Smooth muscle cell (in vitro differentiated cells): Measurements from ENCODE around the gene IL11RA. TPM values are rescaled to one million over a fixed set of nuclear protein-coding genes. Genes with fewer than 3 reads are reported as not detected.

ENCODE experiments used
- DNase-seq: peaks from one replicate; lab custom pipeline; 2025; ENCODE audit not compliant: unreplicated experiment; lab: John Stamatoyannopoulos, UW
- H2AFZ ChIP-seq: fragments of 200-600 bp; sonication (generic); 2 replicates; pipeline ENCODE4 v1.6.0; 2016; ENCODE audit warnings: antibody characterized with exemption, low read depth, mild to moderate bottlenecking
- H3F3A ChIP-seq: fragments of 200-600 bp; sonication (generic); 2 replicates; pipeline ENCODE4 v1.6.0; 2017; ENCODE audit warnings: antibody characterized with exemption, low read depth
- H3K27ac ChIP-seq: fragments of 200-600 bp; sonication (generic); 2 replicates; pipeline ENCODE4 v1.5.1; 2016; ENCODE audit warnings: low read depth, mild to moderate bottlenecking
- H3K27me3 ChIP-seq: fragments of 200-600 bp; sonication (generic); 2 replicates; pipeline ENCODE4 v1.6.1; 2016; ENCODE audit warnings: low read depth, mild to moderate bottlenecking
- H3K36me3 ChIP-seq: fragments of 200-600 bp; sonication (generic); 2 replicates; pipeline ENCODE4 v1.5.1; 2016; ENCODE audit warnings: low read depth
- H3K4me1 ChIP-seq: fragments of 200-600 bp; sonication (generic); 2 replicates; pipeline ENCODE4 v1.5.1; 2016; ENCODE audit warnings: low read depth
- H3K4me2 ChIP-seq: fragments of 200-600 bp; sonication (generic); 2 replicates; pipeline ENCODE4 v1.6.0; 2016; ENCODE audit warnings: mild to moderate bottlenecking
- H3K4me3 ChIP-seq: fragments of 200-600 bp; sonication (generic); 2 replicates; pipeline ENCODE4 v1.5.1; 2016; ENCODE audit warnings: mild to moderate bottlenecking
- H3K79me2 ChIP-seq: fragments of 200-600 bp; sonication (generic); 2 replicates; pipeline ENCODE4 v1.6.0; 2016; ENCODE audit warnings: low read depth, mild to moderate bottlenecking
- H3K9ac ChIP-seq: fragments of 200-600 bp; sonication (generic); 2 replicates; pipeline ENCODE4 v1.6.0; 2016; ENCODE audit warnings: low read depth
- H3K9me3 ChIP-seq: fragments of 200-600 bp; sonication (generic); replicated peaks from 2 replicates; pipeline ENCODE4 v1.5.1; 2016; ENCODE audit warnings: low read depth
- H4K20me1 ChIP-seq: fragments of 200-600 bp; sonication (generic); 2 replicates; pipeline ENCODE4 v1.6.0; 2016; ENCODE audit warnings: low read depth
- WGBS: methylation state at CpG from one replicate; pipeline ENCODE4 v1.1.7; 2016; ENCODE audit warnings: low lambda C conversion rate; 5-methylcytosine and 5-hydroxymethylcytosine counted together
- polyA plus RNA-seq: library from polyadenylated mRNA; unstranded; fragments of >200 nt; fragmentation: Nextera tagmentation; extraction: Ambion mirVana; gene quantifications from 2 replicates; pipeline ENCODE4 v1.2.1, GENCODE V29; 2016
- total RNA-seq: library from RNA; depleted of rRNA; stranded (reverse); fragments of >200 nt; gene quantifications from 2 replicates; pipeline ENCODE4 v1.2.3, GENCODE V29; 2014
- TF ChIP-seq, protein P1 (sequence below): fragments of 200-600 bp; sonication (generic); IDR thresholded peaks from 2 replicates; pipeline ENCODE4 v1.5.1; 2017; ENCODE audit warnings: borderline replicate concordance, mild to moderate bottlenecking, antibody characterized with exemption; ENCODE audit not compliant: insufficient read depth, poor library complexity, severe bottlenecking

IL11RA gene
- total and polyA plus RNA-seq, 2 experiments from 2014 or later, result 44.5 to 99.8 TPM

DNA sequence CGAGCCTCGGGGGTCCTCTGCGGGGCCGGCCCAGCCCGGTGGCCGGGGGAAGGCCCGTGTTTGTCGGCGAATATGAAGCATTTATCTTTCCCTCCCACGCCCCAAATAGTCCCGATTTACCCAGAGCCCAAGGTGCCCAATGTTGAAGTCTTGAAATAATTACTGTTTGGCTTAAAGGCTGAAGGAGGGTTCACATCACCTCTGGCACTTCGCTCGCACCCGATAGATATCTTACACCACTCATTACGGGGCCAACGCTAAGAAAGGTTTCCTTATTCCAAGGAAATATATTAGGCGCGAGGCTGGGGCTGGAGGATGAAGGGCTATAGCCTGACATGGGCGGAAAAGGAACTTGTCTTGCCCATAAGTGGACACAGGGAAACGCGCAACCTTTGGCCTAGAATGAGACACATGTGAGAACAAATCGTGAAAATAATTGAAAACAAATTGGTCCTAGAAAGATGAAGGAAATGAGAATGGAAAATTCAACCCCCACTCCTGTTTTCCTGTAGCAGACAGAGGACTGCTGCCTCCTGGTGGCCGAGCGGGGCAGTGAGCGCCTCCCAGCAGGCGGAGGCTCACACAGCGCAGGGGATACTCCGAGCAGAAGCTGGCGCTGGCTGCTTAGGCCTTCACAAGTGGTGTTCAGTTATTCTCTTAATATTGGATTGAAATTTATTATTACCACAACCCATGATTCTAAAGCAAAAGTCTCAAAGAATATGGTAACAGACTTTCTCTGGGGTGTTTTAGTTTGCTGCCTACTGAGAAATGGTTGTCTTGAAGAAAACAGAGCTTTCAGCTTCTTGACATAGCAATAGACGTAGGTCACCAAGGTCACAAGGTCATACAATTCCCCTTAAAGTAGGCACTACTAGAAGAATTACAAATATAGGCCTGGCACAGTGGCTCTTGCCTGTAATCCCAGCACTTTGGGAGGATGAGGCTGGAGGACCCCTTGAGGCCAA lies 50.1 kb downstream of the IL11RA start:
- no peaks in the 10 kb centered on the region for H3K79me2 ChIP-seq
- no peaks in the 10 kb centered on the region for H3F3A ChIP-seq
- peak overlapping the region; percentile 91 for H2AFZ ChIP-seq
- H3K4me3 ChIP-seq, result peak overlapping the region; percentile 61
- peaks cover 27% of the 10 kb centered on the region for H3K27me3 ChIP-seq
- no peak overlapping the region for H3K27ac ChIP-seq
- TF ChIP-seq, protein P1, sequence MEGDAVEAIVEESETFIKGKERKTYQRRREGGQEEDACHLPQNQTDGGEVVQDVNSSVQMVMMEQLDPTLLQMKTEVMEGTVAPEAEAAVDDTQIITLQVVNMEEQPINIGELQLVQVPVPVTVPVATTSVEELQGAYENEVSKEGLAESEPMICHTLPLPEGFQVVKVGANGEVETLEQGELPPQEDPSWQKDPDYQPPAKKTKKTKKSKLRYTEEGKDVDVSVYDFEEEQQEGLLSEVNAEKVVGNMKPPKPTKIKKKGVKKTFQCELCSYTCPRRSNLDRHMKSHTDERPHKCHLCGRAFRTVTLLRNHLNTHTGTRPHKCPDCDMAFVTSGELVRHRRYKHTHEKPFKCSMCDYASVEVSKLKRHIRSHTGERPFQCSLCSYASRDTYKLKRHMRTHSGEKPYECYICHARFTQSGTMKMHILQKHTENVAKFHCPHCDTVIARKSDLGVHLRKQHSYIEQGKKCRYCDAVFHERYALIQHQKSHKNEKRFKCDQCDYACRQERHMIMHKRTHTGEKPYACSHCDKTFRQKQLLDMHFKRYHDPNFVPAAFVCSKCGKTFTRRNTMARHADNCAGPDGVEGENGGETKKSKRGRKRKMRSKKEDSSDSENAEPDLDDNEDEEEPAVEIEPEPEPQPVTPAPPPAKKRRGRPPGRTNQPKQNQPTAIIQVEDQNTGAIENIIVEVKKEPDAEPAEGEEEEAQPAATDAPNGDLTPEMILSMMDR, result peak; percentile 98
- no peaks in the 10 kb centered on the region for H4K20me1 ChIP-seq
- H3K4me2 ChIP-seq, result peak overlapping the region; percentile 95
- no peaks in the 10 kb centered on the region for H3K9me3 ChIP-seq
- WGBS, result 7% methylated on average over 30 of the region's 30 CpGs
- no peaks in the 10 kb centered on the region for H3K36me3 ChIP-seq
- peak overlapping the region; percentile 25 for H3K9ac ChIP-seq
- H3K4me1 ChIP-seq, result no peaks in the 10 kb centered on the region
- DNase-seq, result peak; percentile 49

DNA sequence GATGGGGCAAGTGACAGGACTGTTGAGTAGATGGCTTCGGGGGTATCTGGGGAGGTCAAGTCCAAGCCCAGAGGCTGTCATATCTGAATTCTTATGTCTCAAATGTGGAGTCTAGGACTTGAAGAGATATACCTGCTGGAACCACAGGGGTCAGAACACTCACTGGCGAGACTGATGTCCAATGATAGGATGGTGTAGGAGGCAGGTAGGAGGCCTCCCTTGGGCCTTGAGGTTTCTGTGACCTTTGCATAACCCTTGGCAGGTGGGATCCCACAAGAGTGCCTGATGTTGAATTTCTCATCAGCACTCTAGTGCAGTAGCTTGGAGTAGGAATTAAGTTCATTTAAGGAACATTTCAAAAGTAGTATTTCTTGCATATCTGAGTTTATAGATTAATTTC lies 55.1 kb downstream of the IL11RA start:
- H3K4me1 ChIP-seq, result no peaks in the 10 kb centered on the region
- no peaks in the 10 kb centered on the region for H3F3A ChIP-seq
- no peaks in the 10 kb centered on the region for H4K20me1 ChIP-seq
- no peak overlapping the region for H3K4me2 ChIP-seq
- H2AFZ ChIP-seq, result no peak overlapping the region
- TF ChIP-seq, protein P1, result no peak
- no peak overlapping the region for H3K9ac ChIP-seq
- H3K36me3 ChIP-seq, result no peaks in the 10 kb centered on the region
- DNase-seq, result no peak
- H3K79me2 ChIP-seq, result no peaks in the 10 kb centered on the region
- H3K4me3 ChIP-seq, result no peak overlapping the region
- 97% methylated on average over 2 of the region's 2 CpGs for WGBS
- H3K9me3 ChIP-seq, result no peaks in the 10 kb centered on the region
- no peak overlapping the region for H3K27ac ChIP-seq
- H3K27me3 ChIP-seq, result no peaks in the 10 kb centered on the region

DNA sequence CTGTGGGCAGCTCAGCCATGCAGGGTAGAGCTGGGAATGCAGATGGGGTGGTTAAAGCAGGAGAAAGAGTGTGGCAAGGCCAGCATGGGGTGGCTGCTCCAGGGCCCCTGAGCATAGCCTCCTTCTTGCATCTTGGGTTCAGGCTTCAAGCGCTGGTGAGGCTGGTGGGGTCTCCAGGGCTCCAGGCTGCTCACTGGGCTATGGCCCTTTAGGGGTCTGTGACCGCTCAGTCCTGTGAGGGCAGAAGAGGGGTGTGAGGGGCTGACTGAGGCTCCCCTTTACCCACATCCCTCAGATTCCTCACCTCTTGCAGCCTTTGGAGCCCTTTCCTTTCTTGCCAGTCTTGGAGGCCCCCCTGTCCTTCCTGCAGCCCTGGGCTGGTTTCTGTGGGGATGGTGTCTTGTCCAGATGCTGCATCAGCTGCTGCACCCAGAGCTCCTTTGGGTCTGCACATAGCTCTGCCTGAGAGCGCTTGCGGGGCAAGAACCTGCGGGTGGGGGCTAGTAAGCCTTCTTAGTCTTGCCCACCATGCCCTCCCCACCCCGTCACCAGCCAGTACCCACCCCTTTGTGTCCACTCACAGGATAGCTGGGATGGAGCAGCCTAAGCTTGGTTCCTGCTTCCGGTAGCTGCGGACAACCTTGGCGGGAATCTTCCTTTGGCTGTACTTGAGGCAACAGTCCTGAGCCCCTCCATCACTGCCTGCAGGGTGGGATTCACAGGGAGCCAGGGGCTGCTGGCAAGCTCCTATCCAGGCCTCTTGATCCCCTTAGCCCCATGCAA lies 57.4 kb downstream of the IL11RA start:
- Histone ChIP-seq H3K27ac (no peak overlapping the region), H3K4me3 (no peak overlapping the region), H3K9me3 (no peaks in the 10 kb centered on the region), H3K9ac (no peak overlapping the region), H4K20me1 (no peaks in the 10 kb centered on the region), H3K4me1 (no peaks in the 10 kb centered on the region), H3K4me2 (no peak overlapping the region), H3K36me3 (no peaks in the 10 kb centered on the region), H2AFZ (no peak overlapping the region), H3K27me3 (peaks cover 10% of the 10 kb centered on the region), H3K79me2 (no peaks in the 10 kb centered on the region), H3F3A (no peaks in the 10 kb centered on the region)
- no peak for DNase-seq
- 97% methylated on average over 9 of the region's 9 CpGs for WGBS
- TF ChIP-seq, protein P1, result no peak
